ENCODE measurements around the gene ANKS1A.

- TF ChIP-seq REST (IDR thresholded peaks at IDR 0.05; ENCODE audit: insufficient read depth in 1 of 2, low read depth in 2 of 2, low read length in 1 of 2), result no peak
- no peak for TF ChIP-seq CTCF (IDR thresholded peaks at IDR 0.05)
- TF ChIP-seq SIN3A (IDR thresholded peaks at IDR 0.05; ENCODE audit: borderline replicate concordance, insufficient read depth, low read depth, low read length), result no peak
- no peak for TF ChIP-seq POLR2AphosphoS5 (IDR thresholded peaks at IDR 0.05; ENCODE audit: low read depth, low read length)
Observed at GRCh38 chr6:34894693-34895092, 5.6 kb downstream of the ANKS1A start.
